Measurements from ENCODE around the gene PLEKHA8. TPM values are rescaled to one million over a fixed set of nuclear protein-coding genes. Genes with fewer than 3 reads are reported as not detected.

The PLEKHA8 gene
- total RNA-seq, 1 donor from 2014 or later, result 4.8 TPM

- no peak for DNase-seq (ENCODE audit: low spot score in 2 of 2)
- peaks cover 0 to 7% of the 10 kb centered on the region in 2 donors for H3K4me1 ChIP-seq
- no peaks in the 10 kb centered on the region for H3K36me3 ChIP-seq
- no peak overlapping the region for H3K27ac ChIP-seq
- intact Hi-C loops (cut with DNase I), result no loop called here
- no peak overlapping the region for H3K4me3 ChIP-seq
- H3K27me3 ChIP-seq, result no peaks in the 10 kb centered on the region
- peaks cover 9 to 13% of the 10 kb centered on the region in 2 donors for H3K9me3 ChIP-seq
- TF ChIP-seq CTCF (IDR thresholded peaks at IDR 0.05), result no peak
These were observed 84.0 kb downstream of the PLEKHA8 start for GRCh38 chr7:30112103-30112713.

GRCh38 chr7:30113144-30113543 is 84.9 kb downstream of the PLEKHA8 start:
- intact Hi-C loops (cut with DNase I), result no loop called here
- H3K4me3 ChIP-seq, result no peak overlapping the region
- peaks cover 7 to 9% of the 10 kb centered on the region in 2 donors for H3K9me3 ChIP-seq
- no peak for TF ChIP-seq CTCF (IDR thresholded peaks at IDR 0.05)
- no peaks in the 10 kb centered on the region for H3K36me3 ChIP-seq
- H3K27me3 ChIP-seq, result no peaks in the 10 kb centered on the region
- no peak overlapping the region for H3K27ac ChIP-seq
- H3K4me1 ChIP-seq, result peaks cover 0 to 11% of the 10 kb centered on the region in 2 donors
- DNase-seq (ENCODE audit: low spot score in 2 of 2), result no peak

GRCh38 chr7:30114536-30115238 is 86.5 kb downstream of the PLEKHA8 start:
- H3K27me3 ChIP-seq, result no peaks in the 10 kb centered on the region
- H3K9me3 ChIP-seq, result peaks cover 7 to 9% of the 10 kb centered on the region in 2 donors
- TF ChIP-seq CTCF (IDR thresholded peaks at IDR 0.05), result no peak
- H3K27ac ChIP-seq, result no peak overlapping the region
- intact Hi-C loops (cut with DNase I), result no loop called here
- no peak for DNase-seq (ENCODE audit: low spot score in 2 of 2)
- H3K4me1 ChIP-seq, result peaks cover 0 to 11% of the 10 kb centered on the region in 2 donors
- no peaks in the 10 kb centered on the region for H3K36me3 ChIP-seq
- H3K4me3 ChIP-seq, result no peak overlapping the region

- no peak overlapping the region for H3K4me3 ChIP-seq
- no peak for DNase-seq (ENCODE audit: low spot score in 2 of 2)
- peaks cover 0 to 11% of the 10 kb centered on the region in 2 donors for H3K4me1 ChIP-seq
- H3K9me3 ChIP-seq, result peaks cover 7 to 9% of the 10 kb centered on the region in 2 donors
- H3K27me3 ChIP-seq, result no peaks in the 10 kb centered on the region
- no peak for TF ChIP-seq CTCF (IDR thresholded peaks at IDR 0.05)
- peak overlapping the region in 1 of 2 donors; percentile 84 for H3K27ac ChIP-seq
- intact Hi-C loops (cut with DNase I), result loop anchor here (2.0 kb wide), 3 partner anchors 19 to 47 kb away; partner anchors contain the start of gene MTURN
- no peaks in the 10 kb centered on the region for H3K36me3 ChIP-seq
These were observed 87.6 kb downstream of the PLEKHA8 start for GRCh38 chr7:30115709-30116297.

- H3K9me3 ChIP-seq, result peaks cover 7 to 9% of the 10 kb centered on the region in 2 donors
- H3K4me1 ChIP-seq, result peaks cover 0 to 11% of the 10 kb centered on the region in 2 donors
- intact Hi-C loops (cut with DNase I), result loop anchor here (2.0 kb wide), 3 partner anchors 18 to 48 kb away; partner anchors contain the start of gene MTURN
- peak overlapping the region; percentile 62 to 84 for H3K27ac ChIP-seq
- H3K27me3 ChIP-seq, result no peaks in the 10 kb centered on the region
- no peak for TF ChIP-seq CTCF (IDR thresholded peaks at IDR 0.05)
- no peak overlapping the region for H3K4me3 ChIP-seq
- DNase-seq (ENCODE audit: low spot score in 2 of 2), result peak; percentile 18 to 92
- H3K36me3 ChIP-seq, result no peaks in the 10 kb centered on the region
These were observed 88.6 kb downstream of the PLEKHA8 start for GRCh38 chr7:30116771-30117170.
